Measurements from ENCODE around the gene SLC18B1. TPM values are rescaled to one million over a fixed set of nuclear protein-coding genes. Genes with fewer than 3 reads are reported as not detected.

Gene SLC18B1
- total and polyA plus RNA-seq, 7 experiments from 2014 or later = 5.7 to 18.3 (median 16.0) TPM

DNA sequence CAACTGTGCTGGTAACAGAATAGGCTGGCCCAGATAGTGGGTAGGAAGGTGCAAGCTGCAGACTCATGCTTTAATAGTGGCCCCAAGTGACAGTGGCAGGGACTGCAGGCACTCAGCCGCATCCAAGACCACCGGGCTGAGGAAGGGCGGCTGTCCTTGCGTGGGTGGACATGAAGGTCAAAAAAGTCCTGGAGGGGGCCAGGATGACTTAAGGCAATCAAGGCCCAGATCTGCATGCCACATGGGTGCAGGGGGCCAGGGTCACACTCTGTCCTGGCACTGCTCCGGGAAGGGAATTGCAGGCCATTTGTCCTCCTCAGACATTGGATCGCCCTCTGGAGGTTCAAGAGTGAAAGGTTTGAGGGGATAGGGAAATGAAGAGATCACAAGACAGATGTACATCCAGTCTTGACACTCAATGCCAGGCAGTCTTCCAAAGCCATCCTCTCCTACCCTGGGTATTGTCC is 30.4 kb downstream of the SLC18B1 start:
- intact Hi-C loops (cut with micrococcal nuclease) = loop anchor here (1.0 kb wide), 2 partner anchors 99 to 238 kb away; no protein-coding TSS in a partner anchor
- POLR2A ChIA-PET = interaction anchor here (0.7 kb wide), 1 partner anchor 21 kb away, joined by 3 read pairs; no protein-coding TSS in a partner anchor

GRCh38 chr6:132765560-132765959 is 32.9 kb downstream of the SLC18B1 start:
- peaks cover 0 to 23% (median 19%) of the 10 kb centered on the region in 5 donors for H3K36me3 Mint-ChIP-seq
- Histone ChIP-seq H3K36me3 (ENCODE audit: control insufficient read depth in 2 of 3, insufficient read depth in 3 of 3, low read length in 3 of 3) (peaks cover 0 to 13% (median 0%) of the 10 kb centered on the region in 3 experiments), H3K4me3 (ENCODE audit: low read length) (no peak overlapping the region), H3K27ac (ENCODE audit: low read depth, low read length) (no peak overlapping the region), H3K27me3 (ENCODE audit: control insufficient read depth in 2 of 2, insufficient read depth in 2 of 2, low read length in 2 of 2) (no peaks in the 10 kb centered on the region), H3K9me3 (ENCODE audit: control insufficient read depth in 2 of 3, low read length in 3 of 3) (no peaks in the 10 kb centered on the region), H3K4me1 (ENCODE audit: control insufficient read depth in 2 of 2, insufficient read depth in 2 of 2, low read length in 2 of 2) (peaks cover 17 to 18% of the 10 kb centered on the region in 2 donors)
- intact Hi-C loops (cut with micrococcal nuclease) = no loop called here
- no peak for DNase-seq
- ChIA-PET CTCF (interaction anchor here (1.1 to 2.4 kb wide), 4 partner anchors 25 to 96 kb away, joined by 3 to 10 read pairs (median 6); partner anchors contain the start of gene SLC18B1), POLR2A (interaction anchor here (0.9 to 8.3 kb wide), 3 partner anchors 23 to 49 kb away, joined by 3 to 116 read pairs (median 24); partner anchors contain the start of genes RPS12 and SLC18B1)
- H3K4me3 Mint-ChIP-seq = no peak overlapping the region
- H3K4me1 Mint-ChIP-seq = peaks cover 24 to 41% (median 31%) of the 10 kb centered on the region in 7 donors
- ATAC-seq = no peak
- H3K27ac Mint-ChIP-seq = peak overlapping the region in 1 of 9 donors; percentile 69
- no peaks in the 10 kb centered on the region for H3K9me3 Mint-ChIP-seq
- peaks cover 0 to 2% (median 0%) of the 10 kb centered on the region in 5 donors for H3K27me3 Mint-ChIP-seq

More for the DNA sequence above, 30.4 kb downstream of the SLC18B1 start:
- peaks cover 0 to 25% (median 4%) of the 10 kb centered on the region in 3 experiments for H3K36me3 ChIP-seq (ENCODE audit: control insufficient read depth in 2 of 3, insufficient read depth in 3 of 3, low read length in 3 of 3)
- H3K4me1 ChIP-seq (ENCODE audit: control insufficient read depth in 2 of 2, insufficient read depth in 2 of 2, low read length in 2 of 2) = peaks cover 8 to 9% of the 10 kb centered on the region in 2 donors
- peaks cover 0 to 2% (median 0%) of the 10 kb centered on the region in 5 donors for H3K27me3 Mint-ChIP-seq
- no peak overlapping the region for H3K4me3 ChIP-seq (ENCODE audit: low read length)
- CTCF ChIA-PET = interaction anchor here (0.6 to 1.3 kb wide), 2 partner anchors 14 to 100 kb away, joined by 3 to 4 read pairs; no protein-coding TSS in a partner anchor
- H3K27me3 ChIP-seq (ENCODE audit: control insufficient read depth in 2 of 2, insufficient read depth in 2 of 2, low read length in 2 of 2) = no peaks in the 10 kb centered on the region
- no peaks in the 10 kb centered on the region for H3K9me3 Mint-ChIP-seq
- H3K4me1 Mint-ChIP-seq = peaks cover 13 to 20% (median 15%) of the 10 kb centered on the region in 7 donors
- H3K4me3 Mint-ChIP-seq = no peak overlapping the region
- H3K9me3 ChIP-seq (ENCODE audit: control insufficient read depth in 2 of 3, low read length in 3 of 3) = no peaks in the 10 kb centered on the region
- H3K27ac ChIP-seq (ENCODE audit: low read depth, low read length) = no peak overlapping the region
- ATAC-seq = peak; percentile 79
- peak overlapping the region in 2 of 9 donors; percentile 14 to 40 for H3K27ac Mint-ChIP-seq
- peak in 6 of 9 donors; percentile 7 to 23 (median 11) for DNase-seq
- peaks cover 0 to 33% (median 21%) of the 10 kb centered on the region in 5 donors for H3K36me3 Mint-ChIP-seq

DNA sequence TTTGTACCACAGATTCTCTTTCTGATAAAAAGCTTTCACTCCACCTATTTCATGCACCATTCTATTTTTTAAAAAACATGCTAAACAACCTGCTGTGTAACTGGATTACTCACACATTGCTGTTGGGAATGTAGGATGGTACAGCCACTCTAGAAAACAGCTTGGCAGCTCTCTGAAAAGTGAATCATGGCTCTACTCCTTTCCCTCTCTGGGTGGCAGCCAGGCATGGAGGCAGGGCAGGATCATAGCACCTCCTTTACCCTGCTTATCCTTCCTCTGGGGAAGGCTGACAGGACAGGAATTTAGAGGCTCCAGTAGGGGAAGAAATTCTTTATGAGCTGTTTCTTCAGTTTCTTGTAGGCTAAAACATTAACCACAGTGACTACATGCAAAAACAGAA is 34.1 kb downstream of the SLC18B1 start:
- H3K4me3 Mint-ChIP-seq = peak overlapping the region in 8 of 10 donors; percentile 80 to 97 (median 87)

GRCh38 chr6:132763269-132763668 is 35.2 kb downstream of the SLC18B1 start:
- peaks cover 30 to 53% (median 41%) of the 10 kb centered on the region in 7 donors for H3K4me1 Mint-ChIP-seq
- POLR2A ChIA-PET = interaction anchor here (0.7 to 8.3 kb wide), 7 partner anchors 9 to 51 kb away, joined by 3 to 116 read pairs (median 4); partner anchors contain the start of genes RPS12 and SLC18B1

More for the DNA sequence above, 34.1 kb downstream of the SLC18B1 start:
- intact Hi-C loops (cut with micrococcal nuclease) = loop anchor here in 1 of 2 donors (5.0 kb wide), 1 partner anchor 1188 kb away; the partner anchor contains the start of gene TBPL1
- ChIA-PET POLR2A (interaction anchor here (1.0 to 8.3 kb wide), 3 partner anchors 34 to 251 kb away, joined by 3 to 116 read pairs (median 24); partner anchors contain the start of genes RPS12, SLC18B1 and STX7), CTCF (interaction anchor here (0.5 to 2.4 kb wide), 6 partner anchors 26 to 95 kb away, joined by 3 to 10 read pairs (median 4); partner anchors contain the start of gene SLC18B1)
- Mint-ChIP-seq H3K9me3 (no peaks in the 10 kb centered on the region), H3K36me3 (peaks cover 0 to 25% (median 21%) of the 10 kb centered on the region in 5 donors), H3K27ac (peak overlapping the region in 8 of 9 donors; percentile 77 to 96 (median 90)), H3K4me1 (peaks cover 30 to 52% (median 41%) of the 10 kb centered on the region in 7 donors), H3K27me3 (peaks cover 0 to 2% (median 0%) of the 10 kb centered on the region in 5 donors)
- H3K36me3 ChIP-seq (ENCODE audit: control insufficient read depth in 2 of 3, insufficient read depth in 3 of 3, low read length in 3 of 3) = peaks cover 0 to 3% (median 0%) of the 10 kb centered on the region in 3 experiments
- no peak overlapping the region for H3K27ac ChIP-seq (ENCODE audit: low read depth, low read length)
- H3K4me1 ChIP-seq (ENCODE audit: control insufficient read depth in 2 of 2, insufficient read depth in 2 of 2, low read length in 2 of 2) = peaks cover 17 to 18% of the 10 kb centered on the region in 2 donors
- no peaks in the 10 kb centered on the region for H3K27me3 ChIP-seq (ENCODE audit: control insufficient read depth in 2 of 2, insufficient read depth in 2 of 2, low read length in 2 of 2)
- ATAC-seq (no peak), DNase-seq (no peak)
- H3K4me3 ChIP-seq (ENCODE audit: low read length) = no peak overlapping the region
- no peaks in the 10 kb centered on the region for H3K9me3 ChIP-seq (ENCODE audit: control insufficient read depth in 2 of 3, low read length in 3 of 3)

DNA sequence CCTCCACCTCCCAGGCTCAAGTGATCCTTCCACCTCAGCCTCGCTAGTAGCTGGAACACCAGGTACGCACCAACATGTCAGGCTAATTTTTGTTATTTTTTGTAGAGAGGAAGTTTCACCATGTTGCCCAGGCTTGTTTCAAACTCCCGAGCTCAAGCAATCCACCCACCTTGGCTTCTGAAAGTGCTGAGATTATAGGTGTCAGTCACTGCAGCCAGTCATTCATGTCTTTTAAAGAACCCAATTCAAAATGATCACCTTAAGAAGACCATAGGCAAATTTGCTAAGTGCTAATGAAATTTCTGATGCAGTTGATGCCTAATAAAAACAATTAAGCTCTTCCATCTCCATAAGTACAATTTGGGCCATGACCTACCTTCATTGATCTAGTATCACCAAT is 38.2 kb downstream of the SLC18B1 start:
- Mint-ChIP-seq H3K27me3 (peaks cover 0 to 2% (median 0%) of the 10 kb centered on the region in 5 donors), H3K36me3 (peaks cover 2 to 31% (median 20%) of the 10 kb centered on the region in 5 donors), H3K4me1 (peaks cover 30 to 53% (median 41%) of the 10 kb centered on the region in 7 donors), H3K4me3 (peak overlapping the region in 4 of 10 donors; percentile 5 to 54 (median 32)), H3K27ac (peak overlapping the region in 6 of 9 donors; percentile 28 to 52 (median 34)), H3K9me3 (no peaks in the 10 kb centered on the region)
- Histone ChIP-seq H3K27ac (ENCODE audit: low read depth, low read length) (no peak overlapping the region), H3K27me3 (ENCODE audit: control insufficient read depth in 2 of 2, insufficient read depth in 2 of 2, low read length in 2 of 2) (no peaks in the 10 kb centered on the region), H3K4me3 (ENCODE audit: low read length) (no peak overlapping the region), H3K36me3 (ENCODE audit: control insufficient read depth in 2 of 3, insufficient read depth in 3 of 3, low read length in 3 of 3) (peaks cover 0 to 15% (median 0%) of the 10 kb centered on the region in 3 experiments), H3K9me3 (ENCODE audit: control insufficient read depth in 2 of 3, low read length in 3 of 3) (no peaks in the 10 kb centered on the region), H3K4me1 (ENCODE audit: control insufficient read depth in 2 of 2, insufficient read depth in 2 of 2, low read length in 2 of 2) (peaks cover 17 to 18% of the 10 kb centered on the region in 2 donors)
- CTCF ChIA-PET = no interaction called here
- intact Hi-C loops (cut with micrococcal nuclease) = loop anchor here in 1 of 2 donors (5.0 kb wide), 1 partner anchor 1192 kb away; the partner anchor contains the start of gene TBPL1
- DNase-seq (no peak), ATAC-seq (no peak)
- POLR2A ChIA-PET = interaction anchor here (0.6 to 8.3 kb wide), 2 partner anchors 54 to 97 kb away, joined by 3 to 116 read pairs; partner anchors contain the start of gene RPS12

More at GRCh38 chr6:132763269-132763668, 35.2 kb downstream of the SLC18B1 start:
- Histone ChIP-seq H3K27ac (ENCODE audit: low read depth, low read length) (peak overlapping the region; percentile 69), H3K36me3 (ENCODE audit: control insufficient read depth in 2 of 3, insufficient read depth in 3 of 3, low read length in 3 of 3) (no peaks in the 10 kb centered on the region), H3K4me1 (ENCODE audit: control insufficient read depth in 2 of 2, insufficient read depth in 2 of 2, low read length in 2 of 2) (peaks cover 17 to 18% of the 10 kb centered on the region in 2 donors), H3K27me3 (ENCODE audit: control insufficient read depth in 2 of 2, insufficient read depth in 2 of 2, low read length in 2 of 2) (no peaks in the 10 kb centered on the region), H3K4me3 (ENCODE audit: low read length) (peak overlapping the region; percentile 45), H3K9me3 (ENCODE audit: control insufficient read depth in 2 of 3, low read length in 3 of 3) (no peaks in the 10 kb centered on the region)
- Mint-ChIP-seq H3K27me3 (peaks cover 0 to 2% (median 0%) of the 10 kb centered on the region in 5 donors), H3K4me3 (peak overlapping the region; percentile 80 to 97 (median 86)), H3K36me3 (peaks cover 0 to 25% (median 13%) of the 10 kb centered on the region in 5 donors), H3K9me3 (no peaks in the 10 kb centered on the region), H3K27ac (peak overlapping the region; percentile 76 to 96 (median 91))
- CTCF ChIA-PET = interaction anchor here (0.6 to 2.4 kb wide), 9 partner anchors 16 to 1108 kb away, joined by 3 to 8 read pairs (median 3); partner anchors contain the start of gene SLC18B1
- DNase-seq = peak in 8 of 9 donors; percentile 35 to 78 (median 67)
- intact Hi-C loops (cut with micrococcal nuclease) = loop anchor here (1.0 to 5.0 kb wide), 5 partner anchors 35 to 1189 kb away; partner anchors contain the start of genes RPS12 (in 2 of the 2), SLC18B1 (in 2 of the 2), STX7 (in 1 of the 2) and TBPL1 (in 1 of the 2)
- ATAC-seq = peak; percentile 91

- Mint-ChIP-seq H3K4me1 (peaks cover 21 to 44% (median 28%) of the 10 kb centered on the region in 7 donors), H3K36me3 (peaks cover 4 to 35% (median 21%) of the 10 kb centered on the region in 5 donors), H3K27me3 (no peaks in the 10 kb centered on the region), H3K9me3 (no peaks in the 10 kb centered on the region), H3K27ac (peak overlapping the region in 2 of 9 donors; percentile 4 to 84), H3K4me3 (no peak overlapping the region)
- no peaks in the 10 kb centered on the region for H3K9me3 ChIP-seq (ENCODE audit: control insufficient read depth in 2 of 3, low read length in 3 of 3)
- no peak overlapping the region for H3K4me3 ChIP-seq (ENCODE audit: low read length)
- DNase-seq (no peak), ATAC-seq (no peak)
- peaks cover 0 to 19% (median 2%) of the 10 kb centered on the region in 3 experiments for H3K36me3 ChIP-seq (ENCODE audit: control insufficient read depth in 2 of 3, insufficient read depth in 3 of 3, low read length in 3 of 3)
- ChIA-PET CTCF (no interaction called here), POLR2A (no interaction called here)
- no peak overlapping the region for H3K27ac ChIP-seq (ENCODE audit: low read depth, low read length)
- peaks cover 11 to 15% of the 10 kb centered on the region in 2 donors for H3K4me1 ChIP-seq (ENCODE audit: control insufficient read depth in 2 of 2, insufficient read depth in 2 of 2, low read length in 2 of 2)
- intact Hi-C loops (cut with micrococcal nuclease) = loop anchor here in 1 of 2 donors (2.0 kb wide), 1 partner anchor 14 kb away; no protein-coding TSS in a partner anchor
- no peaks in the 10 kb centered on the region for H3K27me3 ChIP-seq (ENCODE audit: control insufficient read depth in 2 of 2, insufficient read depth in 2 of 2, low read length in 2 of 2)
Observed at GRCh38 chr6:132758689-132759088, 39.7 kb downstream of the SLC18B1 start.

All from naive thymus-derived CD4-positive, alpha-beta T cell (primary cell).